ENCODE measurements around the gene FRS2. TPM values are rescaled to one million over a fixed set of nuclear protein-coding genes. Genes with fewer than 3 reads are reported as not detected.
A peak's percentile ranks its signal among the peaks of the same experiment; 100 is the strongest.

FRS2 gene, protein sequence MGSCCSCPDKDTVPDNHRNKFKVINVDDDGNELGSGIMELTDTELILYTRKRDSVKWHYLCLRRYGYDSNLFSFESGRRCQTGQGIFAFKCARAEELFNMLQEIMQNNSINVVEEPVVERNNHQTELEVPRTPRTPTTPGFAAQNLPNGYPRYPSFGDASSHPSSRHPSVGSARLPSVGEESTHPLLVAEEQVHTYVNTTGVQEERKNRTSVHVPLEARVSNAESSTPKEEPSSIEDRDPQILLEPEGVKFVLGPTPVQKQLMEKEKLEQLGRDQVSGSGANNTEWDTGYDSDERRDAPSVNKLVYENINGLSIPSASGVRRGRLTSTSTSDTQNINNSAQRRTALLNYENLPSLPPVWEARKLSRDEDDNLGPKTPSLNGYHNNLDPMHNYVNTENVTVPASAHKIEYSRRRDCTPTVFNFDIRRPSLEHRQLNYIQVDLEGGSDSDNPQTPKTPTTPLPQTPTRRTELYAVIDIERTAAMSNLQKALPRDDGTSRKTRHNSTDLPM
- total RNA-seq, result 100 to 1,000 TPM in 1 of 4 donors, 10 to 100 TPM in 3; 27.4 to 159 (median 65.4) TPM

DNA sequence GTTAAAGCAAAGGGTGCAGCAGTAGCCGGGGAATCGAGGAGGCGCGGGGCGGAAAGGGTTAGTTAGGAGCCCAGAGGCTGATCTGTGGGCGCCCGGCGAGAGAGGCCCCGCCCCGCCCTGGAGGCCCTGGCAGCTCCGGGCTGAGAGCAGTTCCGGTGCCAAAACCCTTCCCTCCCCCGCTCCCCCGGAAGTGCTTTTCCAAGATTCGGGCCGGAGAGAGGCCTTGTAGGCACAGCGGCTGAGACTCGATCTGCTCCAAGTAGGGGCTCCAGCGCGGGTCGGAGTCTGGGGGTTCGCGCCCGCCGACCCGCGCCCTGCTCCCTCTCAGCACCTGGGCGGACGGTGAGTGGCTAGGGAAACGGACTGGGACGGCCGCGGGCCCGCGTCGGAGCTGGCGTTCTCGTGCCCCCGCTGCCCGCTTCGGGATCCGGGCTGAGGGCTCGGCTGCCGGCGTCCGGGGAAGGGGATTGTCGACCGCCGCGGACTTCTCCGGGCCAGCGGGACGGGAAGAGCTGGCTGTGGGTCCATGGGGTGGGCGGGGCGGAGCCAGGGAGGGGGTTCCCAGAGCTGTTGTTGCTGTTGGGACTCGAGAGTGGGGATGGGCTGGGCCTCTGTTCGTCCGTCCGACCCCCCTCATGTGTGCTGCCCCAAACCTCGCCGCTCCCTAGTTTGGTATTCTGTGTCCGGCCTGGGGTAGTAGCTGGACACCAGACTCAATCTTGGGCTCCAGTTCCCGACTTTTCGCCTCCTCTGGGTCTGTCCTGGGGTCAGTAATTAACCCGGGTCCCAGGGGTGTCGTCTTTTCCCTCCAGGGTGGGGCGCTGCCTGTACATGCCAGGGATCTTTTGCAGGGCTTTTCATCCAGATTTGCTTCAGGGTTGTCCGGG is at the start of gene FRS2:
FRS2 (plus strand) TSS at position 200 of the 887 bp plus-strand sequence. CDS start 98,643 bp downstream, outside the sequence.
- no peaks in the 10 kb centered on the region for H3K9me3 ChIP-seq
- TF ChIP-seq, protein P1, sequence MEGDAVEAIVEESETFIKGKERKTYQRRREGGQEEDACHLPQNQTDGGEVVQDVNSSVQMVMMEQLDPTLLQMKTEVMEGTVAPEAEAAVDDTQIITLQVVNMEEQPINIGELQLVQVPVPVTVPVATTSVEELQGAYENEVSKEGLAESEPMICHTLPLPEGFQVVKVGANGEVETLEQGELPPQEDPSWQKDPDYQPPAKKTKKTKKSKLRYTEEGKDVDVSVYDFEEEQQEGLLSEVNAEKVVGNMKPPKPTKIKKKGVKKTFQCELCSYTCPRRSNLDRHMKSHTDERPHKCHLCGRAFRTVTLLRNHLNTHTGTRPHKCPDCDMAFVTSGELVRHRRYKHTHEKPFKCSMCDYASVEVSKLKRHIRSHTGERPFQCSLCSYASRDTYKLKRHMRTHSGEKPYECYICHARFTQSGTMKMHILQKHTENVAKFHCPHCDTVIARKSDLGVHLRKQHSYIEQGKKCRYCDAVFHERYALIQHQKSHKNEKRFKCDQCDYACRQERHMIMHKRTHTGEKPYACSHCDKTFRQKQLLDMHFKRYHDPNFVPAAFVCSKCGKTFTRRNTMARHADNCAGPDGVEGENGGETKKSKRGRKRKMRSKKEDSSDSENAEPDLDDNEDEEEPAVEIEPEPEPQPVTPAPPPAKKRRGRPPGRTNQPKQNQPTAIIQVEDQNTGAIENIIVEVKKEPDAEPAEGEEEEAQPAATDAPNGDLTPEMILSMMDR (IDR thresholded peaks at IDR 0.05), result peak in 2 of 4 experiments; percentile 14 to 19
- TF ChIP-seq POLR2A (IDR thresholded peaks at IDR 0.05), result peak; percentile 64 to 84
- H3K4me3 ChIP-seq, result peak within 1 kb of the TSS; percentile 75 to 83
- peak; percentile 89 to 92 for DNase-seq
- no peaks in the 10 kb centered on the region for H3K36me3 ChIP-seq
- H3K27me3 ChIP-seq, result no peaks in the 10 kb centered on the region
- intact Hi-C loops (cut with DNase I; ENCODE audit: low total_unique reads), result loop anchor here (10.0 kb wide), 1 partner anchor 114 kb away; the partner anchor contains the start of gene CCT2
- H3K27ac ChIP-seq, result peak within 1 kb of the TSS; percentile 90 to 91
- peaks cover 0 to 13% of the 10 kb centered on the region in 2 donors for H3K4me1 ChIP-seq

DNA sequence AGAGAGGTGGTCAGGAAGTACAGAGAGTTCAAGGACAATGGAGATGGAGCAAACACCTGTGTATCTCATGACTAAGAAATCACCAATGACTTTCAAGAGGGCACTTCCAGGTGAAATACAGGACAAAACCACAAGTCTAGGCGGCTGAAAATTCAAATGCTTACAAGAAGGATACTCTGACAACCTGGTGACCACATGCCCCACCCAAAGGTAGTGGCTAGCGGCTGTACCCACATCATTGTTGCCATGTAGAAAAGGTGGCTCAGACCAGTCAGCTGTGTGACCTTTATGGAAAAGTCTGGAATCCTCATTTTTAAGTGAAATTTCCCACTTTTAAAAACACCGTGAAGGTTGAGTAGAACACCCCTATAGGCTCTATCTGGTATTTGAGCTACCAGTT is 48.6 kb upstream of the FRS2 start:
- no peak for TF ChIP-seq POLR2A (IDR thresholded peaks at IDR 0.05)
- TF ChIP-seq, protein P1 (IDR thresholded peaks at IDR 0.05), result no peak
- no peak for DNase-seq
- no peak overlapping the region for H3K27ac ChIP-seq
- H3K9me3 ChIP-seq, result no peaks in the 10 kb centered on the region
- no peaks in the 10 kb centered on the region for H3K36me3 ChIP-seq
- H3K4me1 ChIP-seq, result no peaks in the 10 kb centered on the region
- H3K27me3 ChIP-seq, result no peaks in the 10 kb centered on the region
- intact Hi-C loops (cut with DNase I; ENCODE audit: low total_unique reads), result no loop called here
- no peak overlapping the region for H3K4me3 ChIP-seq

DNA sequence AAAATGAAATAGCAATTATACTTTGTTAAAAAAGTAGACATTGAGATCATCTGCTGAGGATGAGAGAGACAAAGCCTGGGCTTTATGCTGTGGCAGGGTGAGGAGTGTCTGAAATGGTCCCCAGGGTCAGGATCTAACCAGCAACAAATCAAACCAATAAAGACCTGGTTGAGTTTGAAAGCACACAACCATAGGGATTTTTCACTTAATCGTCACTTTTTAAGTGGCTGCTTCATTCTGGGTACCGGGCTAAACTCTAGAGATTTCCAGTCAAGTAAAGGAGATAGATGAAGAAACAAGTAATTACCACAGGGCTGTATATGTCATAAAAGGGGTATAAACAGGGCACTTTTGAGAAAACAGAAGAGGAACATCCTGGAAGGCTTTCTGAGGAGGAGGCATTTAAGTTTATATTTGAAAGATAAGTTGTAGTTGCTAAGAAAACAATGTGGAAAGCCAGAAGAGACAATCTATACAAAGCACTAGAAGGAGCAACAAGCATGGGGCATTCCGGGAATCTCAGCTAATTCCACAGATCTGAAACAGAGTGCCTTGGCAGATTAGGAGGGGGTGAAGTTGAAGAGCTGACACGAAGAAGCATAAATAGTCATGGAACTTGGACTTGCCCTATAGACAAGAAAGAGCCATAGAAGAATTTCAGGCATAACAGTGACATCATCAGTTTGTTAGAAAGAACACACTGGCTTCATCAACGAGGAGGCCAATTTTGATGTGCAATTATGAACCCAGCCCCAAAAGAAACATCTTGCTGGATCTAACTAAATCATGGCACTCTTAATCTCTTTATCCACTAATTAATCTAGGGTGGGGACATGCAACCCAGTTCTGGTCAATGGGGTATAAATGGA is 46.9 kb upstream of the FRS2 start:
- no peak for DNase-seq
- Histone ChIP-seq H3K27me3 (no peaks in the 10 kb centered on the region), H3K4me1 (no peaks in the 10 kb centered on the region), H3K9me3 (no peaks in the 10 kb centered on the region), H3K36me3 (no peaks in the 10 kb centered on the region), H3K27ac (no peak overlapping the region), H3K4me3 (no peak overlapping the region)
- intact Hi-C loops (cut with DNase I; ENCODE audit: low total_unique reads), result no loop called here
- no peak for TF ChIP-seq POLR2A (IDR thresholded peaks at IDR 0.05)
- TF ChIP-seq, protein P1 (IDR thresholded peaks at IDR 0.05), result no peak

DNA sequence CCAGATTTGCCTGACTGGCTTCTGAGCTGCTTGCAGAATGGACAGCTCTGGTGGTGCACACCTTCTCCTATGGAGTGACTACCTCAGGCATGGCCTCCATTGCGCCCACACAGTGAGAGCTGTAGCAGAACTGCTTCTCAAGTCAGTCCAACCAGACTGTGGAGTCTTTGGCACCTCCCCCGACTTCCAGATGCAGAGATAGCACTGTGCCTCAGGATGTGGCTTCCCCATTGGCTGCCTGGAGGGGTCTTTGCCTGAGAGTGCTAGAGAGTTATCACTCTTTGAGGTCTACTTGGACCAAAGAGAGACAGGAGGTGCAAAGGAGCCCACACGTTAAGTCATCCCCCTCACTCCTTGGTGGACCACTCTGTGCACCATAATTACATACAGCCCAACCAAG is 44.8 kb upstream of the FRS2 start:
- TF ChIP-seq POLR2A (IDR thresholded peaks at IDR 0.05), result no peak
- TF ChIP-seq, protein P1 (IDR thresholded peaks at IDR 0.05), result no peak

More for the DNA sequence above, 44.8 kb upstream of the FRS2 start:
- no peak overlapping the region for H3K4me3 ChIP-seq
- H3K27me3 ChIP-seq, result no peaks in the 10 kb centered on the region
- no peak for DNase-seq
- no peaks in the 10 kb centered on the region for H3K36me3 ChIP-seq
- H3K27ac ChIP-seq, result no peak overlapping the region
- no peaks in the 10 kb centered on the region for H3K9me3 ChIP-seq
- no peaks in the 10 kb centered on the region for H3K4me1 ChIP-seq
- intact Hi-C loops (cut with DNase I; ENCODE audit: low total_unique reads), result no loop called here
